Thyroid gland (tissue), 4 donors: ENCODE measurements around the gene ELOVL7.

Source experiments
- CTCF ChIP-seq, 6 experiments: fragments of 200-600 bp in 3 of 6; fragments of 450-650 bp in 3 of 6; sonication (generic) in 3 of 6; IDR thresholded peaks; one replicate each; pipeline ENCODE4 v1.5.1; 2016 to 2019; ENCODE audit warnings: antibody characterized with exemption in 6 of 6, mild to moderate bottlenecking in 2 of 6, inconsistent platforms in 1 of 6, moderate library complexity in 1 of 6
- POLR2A ChIP-seq, 2 donors: fragments of 450-650 bp; IDR thresholded peaks; one replicate each; pipeline ENCODE4 v1.6.1; 2017; ENCODE audit warnings: antibody characterized with exemption in 2 of 2, mild to moderate bottlenecking in 2 of 2, moderate library complexity in 1 of 2

GRCh38 chr5:60738461-60738860 lies 105.6 kb downstream of the ELOVL7 start:
- TF ChIP-seq POLR2A (IDR thresholded peaks at IDR 0.05) (no peak), CTCF (IDR thresholded peaks at IDR 0.05) (no peak)
